Glutamatergic neuron (in vitro differentiated cells): ENCODE measurements around the gene SEPTIN5. TPM values are rescaled to one million over a fixed set of nuclear protein-coding genes. Genes with fewer than 3 reads are reported as not detected.

Experiments used
- DNase-seq: peaks from one replicate; pipeline ENCODE4 v3.0.0; 2022
- H3K27ac Mint-ChIP-seq: one replicate; pipeline ENCODE4 v1.8.0; 2020; ENCODE audit warnings: mild to moderate bottlenecking, mixed read lengths, inconsistent platforms; ENCODE audit not compliant: unreplicated experiment
- H3K27me3 Mint-ChIP-seq: one replicate; pipeline ENCODE4 v1.8.0; 2020; ENCODE audit warnings: mild to moderate bottlenecking, moderate library complexity, mixed read lengths, inconsistent platforms; ENCODE audit not compliant: unreplicated experiment
- H3K36me3 Mint-ChIP-seq: one replicate; pipeline ENCODE4 v1.8.0; 2020; ENCODE audit warnings: mild to moderate bottlenecking, mixed read lengths, inconsistent platforms; ENCODE audit not compliant: unreplicated experiment
- H3K4me1 Mint-ChIP-seq: one replicate; pipeline ENCODE4 v1.8.0; 2020; ENCODE audit warnings: mild to moderate bottlenecking, low read depth, mixed read lengths, inconsistent platforms; ENCODE audit not compliant: unreplicated experiment
- H3K4me3 Mint-ChIP-seq: one replicate; pipeline ENCODE4 v1.8.0; 2020; ENCODE audit warnings: mild to moderate bottlenecking, mixed read lengths, inconsistent platforms; ENCODE audit not compliant: unreplicated experiment
- H3K9me3 Mint-ChIP-seq: one replicate; pipeline ENCODE4 v1.8.0; 2020; ENCODE audit warnings: mild to moderate bottlenecking, moderate library complexity, mixed read lengths, inconsistent platforms; ENCODE audit not compliant: unreplicated experiment
- CTCF ChIP-seq: fragments of 200-600 bp; sonication (generic); IDR thresholded peaks from one replicate; pipeline ENCODE4 v1.5.0; 2021; ENCODE audit not compliant: partially characterized antibody, unreplicated experiment
- total RNA-seq: library from RNA; stranded (reverse); fragmentation: NEBNext Ultra II Directional; extraction: Animal tissue kit (Norgen Biotek cat#: 25700); gene quantifications from one replicate; pipeline ENCODE4 v1.2.1, GENCODE V29; 2021; ENCODE audit not compliant: unreplicated experiment

SEPTIN5 gene
- total RNA-seq, 1 donor from 2014 or later: 96.0 TPM

GRCh38 chr22:19733755-19734154 lies 19.5 kb downstream of the SEPTIN5 start:
- H3K9me3 Mint-ChIP-seq: peaks cover 2% of the 10 kb centered on the region
- no peak for TF ChIP-seq CTCF
- peaks cover 3% of the 10 kb centered on the region for H3K4me1 Mint-ChIP-seq
- H3K27ac Mint-ChIP-seq: no peak overlapping the region
- H3K4me3 Mint-ChIP-seq: no peak overlapping the region
- H3K36me3 Mint-ChIP-seq: no peaks in the 10 kb centered on the region
- no peak for DNase-seq
- H3K27me3 Mint-ChIP-seq: peaks cover 11% of the 10 kb centered on the region

GRCh38 chr22:19734163-19734562 lies 19.9 kb downstream of the SEPTIN5 start:
- DNase-seq: no peak
- Mint-ChIP-seq H3K4me1 (peaks cover 3% of the 10 kb centered on the region), H3K27me3 (peaks cover 11% of the 10 kb centered on the region), H3K27ac (no peak overlapping the region), H3K36me3 (no peaks in the 10 kb centered on the region), H3K9me3 (peaks cover 2% of the 10 kb centered on the region), H3K4me3 (no peak overlapping the region)
- TF ChIP-seq CTCF: no peak

GRCh38 chr22:19734837-19735382 lies 20.6 kb downstream of the SEPTIN5 start:
- no peak overlapping the region for H3K4me3 Mint-ChIP-seq
- H3K9me3 Mint-ChIP-seq: peaks cover 2% of the 10 kb centered on the region
- no peaks in the 10 kb centered on the region for H3K36me3 Mint-ChIP-seq
- peaks cover 11% of the 10 kb centered on the region for H3K27me3 Mint-ChIP-seq
- no peak for DNase-seq
- H3K4me1 Mint-ChIP-seq: peaks cover 3% of the 10 kb centered on the region
- H3K27ac Mint-ChIP-seq: no peak overlapping the region
- no peak for TF ChIP-seq CTCF

- H3K4me1 Mint-ChIP-seq: peaks cover 3% of the 10 kb centered on the region
- no peak overlapping the region for H3K27ac Mint-ChIP-seq
- H3K27me3 Mint-ChIP-seq: peaks cover 9% of the 10 kb centered on the region
These were observed 21.6 kb downstream of the SEPTIN5 start for GRCh38 chr22:19735665-19736510.

More at GRCh38 chr22:19735665-19736510, 21.6 kb downstream of the SEPTIN5 start:
- Mint-ChIP-seq H3K4me3 (no peak overlapping the region), H3K9me3 (peaks cover 2% of the 10 kb centered on the region), H3K36me3 (no peaks in the 10 kb centered on the region)
- TF ChIP-seq CTCF: no peak
- no peak for DNase-seq
